ENCODE data around the gene ERG. TPM values are rescaled to one million over a fixed set of nuclear protein-coding genes. Genes with fewer than 3 reads are reported as not detected.

The ERG gene
- total and polyA plus RNA-seq, 11 donors: 5.9 to 37.9 (median 15.4) TPM

GRCh38 chr21:38385427-38386175 lies 112.7 kb downstream of the ERG start:
- Histone ChIP-seq H3K9me3 (no peaks in the 10 kb centered on the region), H3K4me1 (peaks cover 0 to 14% (median 0%) of the 10 kb centered on the region in 12 donors), H3K4me3 (no peak overlapping the region), H3K27ac (peak overlapping the region in 1 of 12 donors; percentile 53), H3K27me3 (no peaks in the 10 kb centered on the region), H3K36me3 (peaks cover 0 to 47% (median 0%) of the 10 kb centered on the region in 9 donors)
- no peak for DNase-seq
- intact Hi-C loops (cut with DNase I): loop anchor here in 2 of 10 donors (10.0 kb wide), 1 partner anchor 109 kb away; the partner anchor contains the start of gene ERG (in 2 of the 2)
- WGBS, 4 donors: 91 to 94% (median 92%) methylated on average over 7 of the region's 7 CpGs
- TF ChIP-seq POLR2A (IDR thresholded peaks at IDR 0.05): no peak
- TF ChIP-seq CTCF (IDR thresholded peaks at IDR 0.05): no peak
- no peak for ATAC-seq

DNA sequence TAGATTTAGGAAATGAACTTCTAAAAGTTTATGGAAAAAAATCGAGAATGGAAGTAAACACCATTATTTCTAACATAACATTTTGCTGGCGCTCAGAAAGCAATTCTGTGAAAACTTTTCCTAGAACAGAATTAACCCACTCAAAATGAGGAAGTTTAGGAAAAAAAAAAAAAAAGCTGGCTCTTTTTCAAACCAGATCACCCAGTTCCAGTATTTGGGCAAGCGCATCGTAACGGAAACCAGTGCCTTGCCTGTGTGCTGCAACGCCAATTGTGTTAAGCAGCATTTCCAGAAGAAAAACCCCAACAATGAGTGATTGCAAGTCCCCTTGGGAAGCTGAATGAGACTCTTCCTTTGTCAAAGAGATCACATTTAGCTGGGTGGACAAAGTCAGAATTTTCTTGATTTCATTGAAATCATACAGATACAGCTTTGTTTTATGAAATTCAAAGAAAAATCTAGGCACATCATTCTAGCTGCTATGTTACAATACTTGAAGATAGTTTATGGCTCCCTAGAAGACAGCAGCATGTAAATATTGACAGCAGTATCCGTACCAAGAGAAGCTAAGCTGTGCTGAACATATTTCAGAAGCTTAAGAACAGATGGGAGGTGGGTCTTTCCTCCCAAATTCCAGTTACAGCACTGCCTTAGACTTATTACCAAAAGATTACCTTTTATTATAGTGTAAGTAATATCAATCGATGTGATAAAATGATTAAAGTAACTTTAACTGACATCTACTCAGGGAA lies 113.4 kb downstream of the ERG start:
- Histone ChIP-seq H3K36me3 (peaks cover 0 to 39% (median 0%) of the 10 kb centered on the region in 9 donors), H3K27me3 (no peaks in the 10 kb centered on the region), H3K4me1 (peaks cover 0 to 14% (median 0%) of the 10 kb centered on the region in 12 donors), H3K9me3 (no peaks in the 10 kb centered on the region), H3K27ac (peak overlapping the region in 1 of 12 donors; percentile 72), H3K4me3 (no peak overlapping the region)
- ATAC-seq (peak in 1 of 4 donors; percentile 36), DNase-seq (peak in 1 of 5 donors; percentile 36)
- 66 to 69% (median 67%) methylated on average over 8 of the region's 8 CpGs for WGBS, 4 donors
- TF ChIP-seq POLR2A (IDR thresholded peaks at IDR 0.05) (no peak), CTCF (IDR thresholded peaks at IDR 0.05) (no peak)
- intact Hi-C loops (cut with DNase I): loop anchor here in 2 of 10 donors (10.0 kb wide), 1 partner anchor 110 kb away; the partner anchor contains the start of gene ERG (in 2 of the 2)

- Histone ChIP-seq H3K27me3 (no peaks in the 10 kb centered on the region), H3K4me3 (no peak overlapping the region), H3K4me1 (peaks cover 0 to 14% (median 0%) of the 10 kb centered on the region in 12 donors), H3K36me3 (peaks cover 0 to 37% (median 0%) of the 10 kb centered on the region in 9 donors), H3K27ac (peak overlapping the region in 1 of 12 donors; percentile 72), H3K9me3 (no peaks in the 10 kb centered on the region)
- 62 to 68% (median 64%) methylated on average over 6 to 8 of the region's 8 CpGs for WGBS, 4 donors
- ATAC-seq (no peak), DNase-seq (no peak)
- intact Hi-C loops (cut with DNase I): loop anchor here in 2 of 10 donors (10.0 kb wide), 1 partner anchor 111 kb away; the partner anchor contains the start of gene ERG (in 2 of the 2)
- no peak for TF ChIP-seq POLR2A (IDR thresholded peaks at IDR 0.05)
- no peak for TF ChIP-seq CTCF (IDR thresholded peaks at IDR 0.05)
These were observed 114.1 kb downstream of the ERG start for GRCh38 chr21:38384238-38384560.

Data from heart left ventricle (tissue), 16 donors.